NOMO-1 treated with DMSO at 0.1 percent for 48 hours (cell line): ENCODE measurements around the gene REC114.
"Not testable (repeated sequence)": the region's sequence is repeated elsewhere in the genome, so short reads cannot be mapped to it uniquely, and the experiment has no call there.

Source experiments
- DNase-seq: peaks from one replicate; lab custom pipeline; 2025; ENCODE audit not compliant: unreplicated experiment; lab: John Stamatoyannopoulos, UW

Gene REC114

GRCh38 chr15:73522011-73522410, 79.0 kb downstream of the REC114 start:
- DNase-seq = no peak

- DNase-seq = no peak
These were observed 82.0 kb downstream of the REC114 start for GRCh38 chr15:73524919-73525318.

GRCh38 chr15:73527598-73527997, 84.6 kb downstream of the REC114 start:
- no peak for DNase-seq

- DNase-seq = no peak
These were observed 87.7 kb downstream of the REC114 start for GRCh38 chr15:73530649-73531048.

- DNase-seq = no peak
These were observed 95.2 kb downstream of the REC114 start for GRCh38 chr15:73538123-73538522.

- no peak for DNase-seq
These were observed 95.7 kb downstream of the REC114 start for GRCh38 chr15:73538563-73539211.

GRCh38 chr15:73539212-73540128, 96.5 kb downstream of the REC114 start:
- no peak for DNase-seq

- DNase-seq = peak; percentile 22
These were observed 97.2 kb downstream of the REC114 start for GRCh38 chr15:73540161-73540560.

- no peak for DNase-seq
These were observed 98.5 kb downstream of the REC114 start for GRCh38 chr15:73541479-73541878.

- not testable (repeated sequence) for DNase-seq
These were observed 106.0 kb downstream of the REC114 start for GRCh38 chr15:73548925-73549324.

GRCh38 chr15:73550190-73550589, 107.2 kb downstream of the REC114 start:
- DNase-seq = no peak

GRCh38 chr15:73555080-73555479, 112.1 kb downstream of the REC114 start:
- DNase-seq = no peak

GRCh38 chr15:73558529-73558928, 115.6 kb downstream of the REC114 start:
- no peak for DNase-seq

- DNase-seq = peak; percentile 61
These were observed 117.6 kb downstream of the REC114 start for GRCh38 chr15:73560501-73561117.

- peak; percentile 73 for DNase-seq
These were observed 121.3 kb downstream of the REC114 start for GRCh38 chr15:73564255-73564654.

- DNase-seq = no peak
These were observed 124.1 kb downstream of the REC114 start for GRCh38 chr15:73567020-73567419.

- DNase-seq = no peak
These were observed 125.8 kb downstream of the REC114 start for GRCh38 chr15:73568564-73569280.

- no peak for DNase-seq
These were observed 126.4 kb downstream of the REC114 start for GRCh38 chr15:73569361-73569760.

- DNase-seq = no peak
These were observed 127.5 kb downstream of the REC114 start for GRCh38 chr15:73570355-73571032.

GRCh38 chr15:73571346-73571745, 128.4 kb downstream of the REC114 start:
- no peak for DNase-seq

- DNase-seq = no peak
These were observed 129.3 kb downstream of the REC114 start for GRCh38 chr15:73572296-73572695.
